NCI-H748 treated with DMSO at 0.1 percent for 48 hours (cell line): ENCODE measurements around the gene RUNX2.
"Not testable (repeated sequence)": the region's sequence is repeated elsewhere in the genome, so short reads cannot be mapped to it uniquely, and the experiment has no call there.

ENCODE experiments used
- DNase-seq: peaks from one replicate; lab custom pipeline; 2025; lab: John Stamatoyannopoulos, UW

The RUNX2 gene

DNA sequence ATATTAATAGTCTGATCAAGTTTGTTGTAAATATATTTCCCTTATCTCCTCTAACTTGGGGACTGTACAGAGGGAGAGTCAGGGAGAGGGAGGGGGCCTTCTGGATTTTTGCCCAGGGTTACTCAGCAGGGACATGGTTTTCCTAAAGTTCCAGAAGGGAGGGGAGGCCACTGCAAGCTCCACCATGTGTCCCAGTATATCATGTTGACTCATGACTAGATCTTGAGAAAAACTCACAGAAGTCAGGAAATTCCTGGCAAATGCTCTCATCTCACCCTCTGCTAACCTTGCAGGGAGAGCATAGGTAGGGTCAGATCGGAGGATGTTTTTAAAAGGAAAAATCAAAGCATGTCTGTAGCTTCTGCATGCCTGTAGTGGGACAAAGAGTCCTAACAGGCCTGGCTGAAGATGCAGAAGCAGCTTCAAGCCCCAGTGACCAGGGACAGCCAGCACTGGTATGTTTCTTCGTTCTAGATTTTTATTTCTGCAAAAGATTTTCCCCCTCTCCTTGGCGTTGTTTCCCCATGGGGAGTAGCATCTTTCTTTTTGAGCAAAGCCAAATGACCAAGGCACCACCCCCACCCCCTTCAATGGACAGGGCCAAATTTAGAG is 322.5 kb downstream of the RUNX2 start:
- DNase-seq = no peak

DNA sequence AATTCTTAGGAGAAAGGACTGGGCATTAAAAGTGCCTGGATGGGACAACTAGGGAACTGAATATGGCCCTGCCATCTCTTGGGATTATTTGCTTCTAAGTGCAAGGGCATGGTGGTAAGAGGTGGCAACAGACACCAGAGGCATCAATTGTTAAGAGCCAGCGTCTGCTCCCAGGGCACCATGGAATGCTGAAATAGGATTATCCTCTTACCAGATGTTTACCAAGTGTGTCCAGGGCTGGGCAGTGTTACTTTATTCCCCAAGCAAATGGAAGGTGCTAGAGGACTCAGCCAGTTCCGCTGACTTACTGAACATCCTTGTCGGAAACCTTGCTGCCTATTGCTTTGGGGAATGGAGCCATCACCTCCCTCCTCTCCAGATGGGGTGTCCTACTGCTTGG is 323.2 kb downstream of the RUNX2 start:
- DNase-seq = no peak

DNA sequence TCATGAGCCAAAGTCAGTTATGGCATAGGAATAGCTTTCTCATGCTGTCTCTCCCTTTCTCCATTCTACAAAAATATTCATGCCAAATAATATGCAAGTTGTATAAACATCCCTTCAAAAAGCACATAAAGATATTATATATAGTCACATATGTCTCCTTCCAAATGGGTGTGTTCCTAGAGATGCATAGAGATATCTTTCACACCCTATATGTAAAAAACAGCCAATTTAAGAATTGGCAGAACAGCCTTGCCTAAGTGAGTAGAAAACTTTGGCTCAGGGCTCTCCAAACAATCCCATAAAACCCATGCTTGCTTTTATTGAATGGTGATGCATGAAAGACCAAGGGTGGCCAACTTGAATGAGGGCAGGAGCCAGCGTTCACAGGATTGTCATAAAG is 324.3 kb downstream of the RUNX2 start:
- no peak for DNase-seq

DNA sequence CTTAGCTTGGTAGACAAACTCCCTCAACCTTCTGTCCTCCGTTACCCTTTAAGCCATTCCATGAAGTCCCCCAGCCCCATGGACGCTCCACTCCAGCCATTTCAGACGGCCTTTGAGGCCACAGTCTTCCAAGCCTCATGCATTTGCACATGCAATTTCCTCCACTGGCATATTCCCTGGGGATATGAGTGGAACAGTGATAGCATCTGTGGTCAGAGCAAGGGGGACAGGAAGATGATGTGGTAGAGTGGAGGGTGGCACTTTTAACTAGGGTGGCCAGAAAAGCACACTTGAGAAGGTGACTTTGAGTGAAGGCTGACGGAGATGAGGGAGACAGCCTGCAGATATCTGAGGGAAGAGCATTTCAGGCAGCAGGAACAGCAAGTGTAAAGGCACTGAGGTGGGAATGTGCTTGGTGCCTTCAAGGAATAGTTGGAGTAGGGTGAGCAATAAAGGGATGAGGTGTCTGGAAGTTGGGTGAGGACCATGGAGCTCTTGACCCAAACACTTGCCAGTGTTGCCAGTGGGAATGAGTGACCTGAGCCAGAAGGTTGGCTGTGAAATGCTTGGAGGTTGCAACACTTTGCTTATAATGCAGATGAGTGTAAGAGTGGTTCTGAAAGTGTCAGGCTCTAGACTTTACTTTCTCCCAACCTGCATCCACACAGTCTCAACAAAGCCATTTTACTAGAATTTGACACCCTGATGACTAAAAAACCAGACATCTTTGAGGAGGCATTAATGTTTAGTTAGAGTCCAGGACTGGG is 325.2 kb downstream of the RUNX2 start:
- no peak for DNase-seq

DNA sequence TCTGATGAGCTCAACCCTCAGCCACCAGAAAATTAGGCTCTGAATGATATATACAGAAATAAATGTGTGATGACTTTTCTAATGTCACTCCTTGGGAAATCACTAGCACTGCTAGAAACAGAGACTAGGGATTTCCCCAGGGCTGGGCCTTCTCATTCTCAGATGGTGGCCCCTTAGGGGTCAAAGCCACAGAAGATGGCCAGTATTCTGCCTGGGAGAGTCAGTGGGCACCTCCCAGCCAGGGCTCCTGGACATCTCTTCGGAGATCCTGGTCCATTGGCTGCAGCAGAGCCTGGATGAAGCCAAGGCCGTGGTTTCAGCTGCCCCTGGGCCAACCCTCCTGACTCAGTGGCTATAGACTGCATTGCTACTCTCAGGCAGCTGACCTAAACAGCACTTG is 326.5 kb downstream of the RUNX2 start:
- DNase-seq = no peak

DNA sequence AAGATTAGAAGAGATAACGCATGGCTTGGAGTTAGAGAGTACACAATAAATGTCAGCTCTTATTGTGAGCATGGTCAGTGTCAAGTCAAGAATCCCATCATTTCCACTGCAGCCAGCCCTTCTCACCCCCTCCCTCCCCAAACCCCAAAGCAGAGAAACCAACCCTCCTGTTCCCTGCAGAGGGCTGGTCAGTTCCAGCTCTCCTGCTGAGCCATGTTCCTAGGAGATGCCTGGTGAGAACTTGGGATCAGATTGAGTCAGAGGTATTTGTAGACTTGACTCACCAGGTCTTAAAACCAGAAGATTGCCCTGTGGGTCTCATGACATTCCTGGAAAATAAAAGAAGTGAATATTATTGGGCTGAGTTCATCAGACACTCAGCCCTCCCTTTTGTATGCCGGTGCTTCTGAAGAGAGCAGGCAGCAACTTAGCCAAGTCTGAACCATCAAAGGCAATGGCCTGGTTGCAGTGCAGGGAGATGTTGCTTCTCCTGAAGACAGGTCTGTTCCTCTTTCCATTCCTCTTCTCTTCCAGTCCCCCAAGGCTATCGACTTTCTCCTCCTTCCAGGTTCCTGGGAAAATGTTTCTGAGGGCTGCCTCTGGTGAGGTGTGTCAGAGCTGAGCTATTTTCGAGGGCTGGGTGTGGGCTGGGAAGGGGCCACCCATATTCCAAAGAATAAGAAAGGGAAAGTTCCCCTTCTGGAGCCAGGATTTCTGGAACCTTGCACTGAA is 327.8 kb downstream of the RUNX2 start:
- DNase-seq = no peak

DNA sequence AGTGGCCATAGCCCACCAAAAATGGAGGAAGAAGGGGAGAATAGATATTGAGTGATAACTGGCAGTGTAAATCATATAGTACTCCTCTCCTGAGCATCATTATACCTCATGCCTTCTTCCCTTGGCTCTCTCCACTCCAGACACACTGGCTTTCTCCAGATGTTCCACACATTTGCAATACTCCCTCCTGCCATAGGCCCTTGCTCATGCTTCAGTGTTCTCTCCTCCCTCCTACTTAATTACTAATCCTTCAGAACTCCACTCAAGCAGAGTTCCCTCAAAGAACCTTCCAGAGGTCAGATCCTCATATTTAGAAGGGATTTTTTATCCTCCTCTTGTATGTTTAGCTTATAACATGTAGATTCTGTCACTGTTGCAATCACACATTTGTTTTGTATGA is 329.1 kb downstream of the RUNX2 start:
- DNase-seq = no peak

DNA sequence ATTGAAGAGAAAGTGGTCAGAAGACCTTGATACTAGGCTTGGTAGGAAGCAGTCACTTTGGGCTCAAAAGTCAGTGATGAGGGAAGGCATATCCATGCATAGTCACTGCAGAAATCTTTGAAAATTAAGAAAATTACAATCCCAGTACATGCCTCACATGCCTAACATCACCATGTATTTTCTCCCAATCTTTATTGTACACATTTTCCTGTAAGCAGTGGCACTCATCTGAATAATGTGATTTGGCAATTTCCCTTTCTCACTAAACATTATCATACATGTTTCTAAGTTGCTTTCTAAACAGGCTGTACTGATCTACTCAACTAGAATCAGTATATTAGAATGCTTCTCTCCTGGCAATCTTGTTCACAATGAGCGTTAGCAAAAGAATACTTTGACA is 330.3 kb downstream of the RUNX2 start:
- DNase-seq = no peak

DNA sequence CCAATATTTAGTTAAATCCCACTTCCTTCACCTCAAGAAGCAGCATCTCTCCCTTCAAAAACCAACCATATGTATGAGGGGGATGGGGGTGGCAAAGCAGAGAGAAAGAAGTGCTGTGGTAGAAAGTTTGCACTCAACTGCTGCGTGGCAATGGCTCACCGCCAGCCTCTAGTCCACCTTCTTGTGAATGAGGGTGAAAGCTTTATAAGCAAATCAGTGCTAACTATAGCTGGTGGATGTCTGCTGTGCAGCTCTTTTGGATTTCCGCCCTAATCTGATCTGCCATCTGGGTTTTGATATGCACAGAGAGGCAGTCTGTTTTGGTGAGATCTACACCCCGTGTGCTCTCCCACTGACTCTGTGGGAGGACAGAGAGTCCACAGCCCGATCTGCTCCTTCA is 330.8 kb downstream of the RUNX2 start:
- DNase-seq = no peak

DNA sequence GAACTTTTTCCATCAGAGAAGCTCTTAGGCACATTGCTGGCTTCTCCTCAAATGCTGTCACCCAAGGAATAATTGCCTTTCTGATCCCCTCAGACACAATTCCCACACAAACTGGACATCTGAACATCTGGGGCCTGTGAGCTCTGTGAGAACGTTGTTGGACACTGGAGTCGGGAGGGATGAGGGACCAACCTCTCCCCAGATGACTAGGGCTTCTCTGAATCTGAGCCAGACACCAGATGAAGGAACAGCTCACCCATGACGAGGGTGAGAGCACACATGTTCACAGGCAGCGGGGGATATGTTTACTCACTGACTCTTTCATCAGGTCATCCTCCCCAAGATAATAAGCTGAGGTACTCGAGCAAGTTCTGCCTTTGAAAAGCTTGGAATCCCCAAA is 333.5 kb downstream of the RUNX2 start:
- peak; percentile 43 for DNase-seq

DNA sequence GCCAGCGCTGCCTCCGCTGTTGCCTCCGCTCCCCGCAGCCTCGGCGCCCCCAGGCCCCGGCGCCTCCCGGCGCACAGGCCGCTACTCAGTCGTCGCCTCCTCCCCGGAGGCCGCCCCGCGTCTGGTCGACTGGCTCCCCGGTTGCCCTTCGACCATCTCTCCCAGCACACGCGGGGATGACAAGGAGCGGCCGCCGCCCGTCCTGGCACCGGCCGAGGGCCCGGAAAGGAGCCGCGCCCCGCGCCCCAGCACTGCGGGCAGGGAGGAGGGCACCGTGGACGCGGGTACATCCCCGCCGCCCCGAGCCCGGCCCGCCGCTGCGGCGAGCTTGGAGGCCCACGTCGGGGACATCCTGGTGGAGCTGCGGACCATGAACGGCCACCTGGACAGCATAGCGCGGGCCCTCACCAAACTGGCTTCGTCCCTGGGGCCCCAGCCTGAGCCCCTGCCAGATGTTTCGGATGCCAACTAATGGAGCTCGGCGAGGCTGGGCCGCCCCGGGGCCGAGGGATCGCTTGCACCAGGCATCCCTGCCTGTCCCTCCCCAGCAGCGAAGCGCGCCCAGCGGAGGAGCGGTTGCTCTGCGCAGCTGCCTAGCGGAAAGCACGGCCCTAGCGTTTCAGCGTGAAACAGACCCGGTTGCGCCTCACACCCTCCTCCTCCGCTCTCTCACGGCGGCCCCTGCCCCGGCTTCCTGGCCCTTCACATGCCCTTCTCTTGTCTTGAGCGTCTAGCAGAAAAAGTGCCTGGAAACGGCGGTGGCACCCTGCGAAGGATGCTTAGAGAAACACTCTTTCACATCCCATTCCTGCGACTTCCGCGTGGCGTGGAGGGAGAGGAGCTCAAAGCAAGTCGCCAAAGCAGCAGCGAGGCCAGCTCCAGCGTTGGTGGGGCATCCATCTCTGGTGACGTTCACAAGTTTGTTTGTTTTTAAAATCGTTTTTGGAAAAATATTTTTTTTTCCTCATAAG is 335.4 kb downstream of the RUNX2 start:
- DNase-seq = no peak

DNA sequence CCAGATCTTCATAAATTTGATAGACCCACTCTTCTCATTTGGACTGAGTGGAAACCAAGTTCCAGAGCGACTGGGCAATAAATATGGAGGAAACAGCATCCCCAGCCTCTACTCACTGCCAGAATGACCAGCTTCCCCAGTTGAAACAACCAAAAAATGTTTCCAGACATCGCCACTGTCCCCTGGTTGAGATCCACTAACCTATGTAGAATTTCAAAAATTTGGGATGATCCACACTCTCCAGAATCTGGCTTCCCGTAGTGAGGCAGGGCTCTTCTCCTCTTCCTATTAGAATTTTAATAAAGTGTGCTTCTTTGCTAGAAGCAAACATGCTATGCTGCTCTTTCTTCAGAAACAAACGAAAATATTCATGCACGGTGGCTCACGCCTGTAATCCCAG is 336.6 kb downstream of the RUNX2 start:
- DNase-seq = no peak

DNA sequence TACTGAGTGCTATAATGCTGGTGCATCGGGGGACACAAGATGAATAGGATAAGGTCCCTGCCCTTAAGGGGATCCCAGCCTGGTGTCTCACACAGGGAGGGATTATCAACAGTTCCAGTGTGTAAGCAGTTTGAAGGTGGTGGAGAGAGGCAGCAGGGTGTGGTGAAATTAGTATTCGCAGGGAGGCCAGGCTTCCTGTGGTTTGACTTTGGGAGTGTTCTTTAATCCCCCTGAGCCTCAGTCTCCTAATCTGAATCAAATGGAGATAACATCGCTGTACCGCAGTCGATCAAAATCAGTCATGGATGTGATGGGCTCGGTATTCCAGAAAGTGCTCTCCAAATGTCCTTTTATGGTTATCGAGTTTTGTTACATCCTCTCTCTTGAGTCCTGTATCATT is 337.7 kb downstream of the RUNX2 start:
- DNase-seq = no peak

DNA sequence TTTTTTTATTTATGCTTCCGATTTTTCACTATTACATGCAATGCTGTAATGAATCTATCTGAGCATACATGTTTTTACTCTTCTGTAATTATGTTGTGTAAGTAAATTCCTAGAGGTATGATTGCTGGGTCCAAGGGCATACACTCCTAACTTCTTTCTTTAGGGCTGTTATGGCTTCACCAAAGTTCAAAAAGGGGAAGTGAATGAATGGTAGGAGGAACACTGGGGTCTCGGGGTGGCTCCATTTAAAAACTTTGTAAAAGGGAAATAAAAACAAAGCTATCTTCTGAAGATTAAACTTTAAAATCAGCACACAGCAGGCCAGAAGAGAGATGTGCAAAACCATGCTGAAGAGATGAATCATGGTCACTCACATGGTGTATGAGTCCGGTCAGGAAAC is 338.7 kb downstream of the RUNX2 start:
- no peak for DNase-seq

DNA sequence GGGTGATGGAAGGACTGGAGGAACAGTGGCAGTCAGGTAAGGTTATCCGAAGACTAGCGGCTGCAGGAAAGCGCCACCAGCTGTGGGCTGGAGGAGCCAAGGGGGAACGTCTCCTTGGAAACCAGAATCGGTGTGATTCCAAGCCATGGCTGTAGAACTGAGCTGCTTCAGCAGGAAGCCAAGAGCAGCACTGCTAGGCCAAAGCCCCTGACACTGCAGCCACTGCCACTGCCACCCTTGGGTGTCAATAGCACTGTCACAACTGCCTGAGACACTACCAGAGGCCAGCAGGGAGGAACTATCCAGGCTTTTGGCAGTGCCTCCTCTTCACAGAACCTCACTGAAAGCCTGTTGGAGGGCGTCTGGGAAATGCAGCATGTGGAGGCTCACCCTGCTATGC is 339.2 kb downstream of the RUNX2 start:
- DNase-seq = no peak

DNA sequence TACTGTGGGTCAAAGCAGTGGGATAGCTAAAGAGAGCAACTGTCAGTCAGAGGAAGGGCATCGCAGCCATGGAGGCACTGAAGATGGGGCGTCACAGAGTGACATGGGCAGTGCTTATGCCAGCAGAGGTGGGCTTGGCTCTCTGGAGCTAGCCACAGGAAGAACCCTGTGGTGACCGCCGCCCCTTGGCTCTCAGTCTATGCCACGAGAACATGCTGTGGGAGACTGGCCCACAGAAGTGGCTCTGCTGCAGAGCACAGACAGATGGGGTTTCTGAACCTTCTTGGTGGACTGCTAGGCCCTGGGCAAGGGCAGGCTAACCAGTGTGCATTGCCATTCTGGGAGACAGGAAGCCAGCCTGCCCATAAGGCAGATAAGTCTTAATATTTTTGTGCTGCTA is 339.6 kb downstream of the RUNX2 start:
- DNase-seq = no peak

DNA sequence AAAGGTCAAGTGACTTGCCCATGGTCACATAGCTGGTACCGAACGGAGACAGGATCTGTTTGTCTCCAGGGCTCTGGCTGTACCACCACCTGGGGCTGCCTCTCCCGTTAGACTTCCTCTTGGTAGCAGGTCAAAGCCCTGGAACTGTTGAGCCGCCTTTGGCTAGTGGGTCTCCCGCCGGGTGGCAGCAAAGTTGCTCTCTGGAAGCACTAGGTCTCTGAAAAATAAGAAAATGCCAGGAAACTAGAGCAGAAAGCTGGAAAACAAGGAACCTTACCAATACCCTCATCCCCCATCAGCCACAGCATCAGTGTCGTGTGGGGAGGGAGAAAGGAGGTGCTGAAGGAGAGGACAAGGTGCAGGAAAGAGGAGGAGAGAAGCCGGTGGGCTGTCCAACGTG is 340.6 kb downstream of the RUNX2 start:
- no peak for DNase-seq

DNA sequence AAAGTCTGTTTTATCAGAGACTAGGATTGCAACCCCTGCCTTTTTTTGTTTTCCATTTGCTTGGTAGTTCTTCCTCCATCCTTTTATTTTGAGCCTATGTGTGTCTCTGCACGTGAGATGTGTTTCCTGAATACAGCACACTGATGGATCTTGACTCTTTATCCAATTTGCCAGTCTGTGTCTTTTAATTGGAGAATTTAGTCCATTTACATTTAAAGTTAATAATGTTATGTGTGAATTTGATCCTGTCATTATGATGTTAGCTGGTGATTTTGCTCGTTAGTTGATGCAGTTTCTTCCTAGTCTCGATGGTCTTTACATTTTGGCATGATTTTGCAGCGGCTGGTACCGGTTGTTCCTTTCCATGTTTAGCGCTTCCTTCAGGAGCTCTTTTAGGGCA is 345.0 kb downstream of the RUNX2 start:
- DNase-seq = not testable (repeated sequence)

DNA sequence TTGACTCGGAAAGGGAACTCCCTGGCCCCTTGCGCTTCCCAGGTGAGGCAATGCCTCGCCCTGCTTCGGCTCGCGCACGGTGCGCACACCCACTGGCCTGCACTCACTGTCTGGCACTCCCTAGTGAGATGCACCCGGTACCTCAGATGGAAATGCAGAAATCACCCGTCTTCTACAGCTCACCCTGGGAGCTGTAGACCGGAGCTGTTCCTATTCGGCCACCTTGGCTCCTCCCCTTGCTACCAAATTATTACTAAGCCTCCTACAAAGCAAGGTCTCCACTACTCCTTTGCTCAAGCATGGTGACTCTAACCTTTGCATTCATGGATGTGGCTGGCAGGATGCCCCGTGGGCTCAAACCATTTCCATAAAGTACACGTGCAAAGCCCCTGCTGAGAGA is 347.0 kb downstream of the RUNX2 start:
- DNase-seq = not testable (repeated sequence)

DNA sequence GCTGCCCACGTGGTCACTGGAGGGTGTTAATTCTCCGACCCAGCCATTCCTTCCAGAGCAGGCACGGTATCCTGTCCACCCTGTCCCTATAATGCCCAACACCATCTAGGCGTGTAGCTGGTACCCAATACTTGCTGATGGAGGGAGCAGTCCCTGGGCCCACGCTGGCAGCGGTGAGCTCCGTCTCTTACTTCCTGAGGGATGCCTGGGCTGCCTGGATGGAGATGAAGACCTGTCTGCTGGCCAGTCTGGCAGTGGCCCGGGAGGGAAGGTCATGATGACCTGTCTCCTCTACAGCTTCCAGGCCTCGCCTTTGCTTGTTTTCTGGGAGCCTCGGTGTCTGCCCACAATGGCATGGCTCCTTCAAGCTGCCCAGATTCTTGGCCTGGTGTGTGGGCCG is 347.5 kb downstream of the RUNX2 start:
- no peak for DNase-seq

DNA sequence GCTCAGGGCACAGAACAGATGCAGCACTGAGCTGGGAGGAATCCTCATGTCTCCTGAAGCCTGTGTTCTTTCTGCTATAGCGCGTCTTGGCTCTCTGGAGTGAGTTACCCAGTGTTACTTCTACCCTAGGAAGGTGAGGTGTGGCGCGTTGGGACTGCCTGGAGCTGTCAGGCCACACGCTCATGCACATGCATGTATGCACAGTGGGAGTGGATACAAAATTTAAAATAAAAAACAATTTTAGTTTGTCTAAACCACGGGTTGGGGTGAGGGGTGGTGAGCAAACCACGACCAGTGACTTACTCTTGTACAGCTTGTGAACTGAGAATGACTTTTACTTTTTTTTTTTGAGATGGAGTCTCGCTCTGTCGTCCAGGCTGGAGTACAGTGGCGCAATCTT is 348.2 kb downstream of the RUNX2 start:
- no peak for DNase-seq
